ENCODE data around the gene TCEA3.

DNA sequence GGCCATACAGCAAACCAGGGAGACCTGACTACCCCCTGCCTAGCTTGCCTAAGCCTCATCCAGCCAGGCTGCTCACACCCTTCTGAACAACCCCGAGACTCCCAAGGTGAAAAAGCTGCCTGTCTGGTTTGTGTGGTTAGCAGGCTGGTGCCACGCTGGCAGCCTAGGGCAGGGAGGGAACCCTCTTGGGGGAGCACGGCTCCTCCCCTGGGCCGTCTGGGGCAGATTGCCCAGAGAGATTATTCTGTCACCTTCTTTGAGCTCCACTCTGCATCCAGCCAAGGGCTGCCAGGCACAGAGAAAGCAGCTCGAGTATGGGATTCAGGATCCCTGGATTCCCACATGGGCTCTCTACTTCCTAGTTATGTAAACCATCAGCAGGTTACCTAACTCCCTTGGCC, 27.5 kb upstream of the TCEA3 start:
- no peak for TF ChIP-seq CTCF (conservative IDR thresholded peaks at IDR 0.05; ENCODE audit: low read depth, low read length)
- TF ChIP-seq POLR2A (IDR thresholded peaks at IDR 0.05; ENCODE audit: low read depth, low read length), result no peak
- TF ChIP-seq MXI1 (IDR thresholded peaks at IDR 0.05; ENCODE audit: borderline replicate concordance, low read depth, low read length), result no peak
- no peak for TF ChIP-seq MAFK (IDR thresholded peaks at IDR 0.05; ENCODE audit: low read depth, low read length)
- no peak for TF ChIP-seq ELK1 (IDR thresholded peaks at IDR 0.05; ENCODE audit: borderline replicate concordance, low read depth, low read length)
- TF ChIP-seq, protein P1, sequence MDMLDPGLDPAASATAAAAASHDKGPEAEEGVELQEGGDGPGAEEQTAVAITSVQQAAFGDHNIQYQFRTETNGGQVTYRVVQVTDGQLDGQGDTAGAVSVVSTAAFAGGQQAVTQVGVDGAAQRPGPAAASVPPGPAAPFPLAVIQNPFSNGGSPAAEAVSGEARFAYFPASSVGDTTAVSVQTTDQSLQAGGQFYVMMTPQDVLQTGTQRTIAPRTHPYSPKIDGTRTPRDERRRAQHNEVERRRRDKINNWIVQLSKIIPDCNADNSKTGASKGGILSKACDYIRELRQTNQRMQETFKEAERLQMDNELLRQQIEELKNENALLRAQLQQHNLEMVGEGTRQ (IDR thresholded peaks at IDR 0.05; ENCODE audit: low read depth, low read length), result no peak
- no peak for TF ChIP-seq BHLHE40 (IDR thresholded peaks at IDR 0.05; ENCODE audit: low read depth, low read length)
- no peak for TF ChIP-seq RCOR1 (IDR thresholded peaks at IDR 0.05; ENCODE audit: insufficient replicate concordance, low read length)
- TF ChIP-seq RAD21 (IDR thresholded peaks at IDR 0.05; ENCODE audit: low read length), result no peak
- no peak for TF ChIP-seq RFX5 (IDR thresholded peaks at IDR 0.05; ENCODE audit: low read depth, low read length)
- no peak for TF ChIP-seq MAZ (IDR thresholded peaks at IDR 0.05; ENCODE audit: borderline replicate concordance, low read depth, low read length)
- TF ChIP-seq SMC3 (IDR thresholded peaks at IDR 0.05; ENCODE audit: low read depth, low read length), result no peak

All from IMR-90 (cell line).